HG03060 (cell line): Measurements from ENCODE around the gene CYB5R2.

ENCODE experiments used
- ATAC-seq: cut with Tn5 transposase; IDR thresholded peaks from one replicate; pipeline ENCODE4 v1.9.1; 2021; ENCODE audit warnings: low read depth, moderate number of reproducible peaks; ENCODE audit not compliant: unreplicated experiment

Gene CYB5R2

GRCh38 chr11:7672960-7673723, at the start of gene CYB5R2:
Gene CYB5R2, minus strand, starts transcription at chr11:7673500. Its CDS starts 675 bp downstream, at chr11:7672825.
- ATAC-seq, result no peak

GRCh38 chr11:7714786-7715185, 41.5 kb upstream of the CYB5R2 start:
- ATAC-seq, result no peak

- no peak for ATAC-seq
These were observed 33.1 kb upstream of the CYB5R2 start, which contains the start of gene OVCH2 for GRCh38 chr11:7706377-7706776. Gene OVCH2, minus strand, starts transcription at chr11:7706477. Its CDS starts 83 bp downstream, at chr11:7706394.

- ATAC-seq, result no peak
These were observed 30.4 kb upstream of the CYB5R2 start for GRCh38 chr11:7703740-7704139.

GRCh38 chr11:7696424-7696823, 23.1 kb upstream of the CYB5R2 start:
- ATAC-seq, result no peak

GRCh38 chr11:7694235-7694634, 20.9 kb upstream of the CYB5R2 start:
- ATAC-seq, result no peak

- ATAC-seq, result no peak
These were observed 19.1 kb upstream of the CYB5R2 start for GRCh38 chr11:7692426-7692825.

GRCh38 chr11:7691759-7692350, 18.6 kb upstream of the CYB5R2 start:
- no peak for ATAC-seq

- ATAC-seq, result no peak
These were observed 17.3 kb upstream of the CYB5R2 start for GRCh38 chr11:7690648-7691047.

- no peak for ATAC-seq
These were observed 15.9 kb upstream of the CYB5R2 start for GRCh38 chr11:7689239-7689638.

GRCh38 chr11:7688238-7688826, 15.0 kb upstream of the CYB5R2 start:
- ATAC-seq, result no peak

- ATAC-seq, result no peak
These were observed 14.1 kb upstream of the CYB5R2 start for GRCh38 chr11:7687386-7687785.

- no peak for ATAC-seq
These were observed 13.5 kb upstream of the CYB5R2 start for GRCh38 chr11:7686761-7687160.

GRCh38 chr11:7683571-7683970, 10.3 kb upstream of the CYB5R2 start:
- no peak for ATAC-seq

GRCh38 chr11:7677796-7678201, 4.5 kb upstream of the CYB5R2 start:
- ATAC-seq, result no peak

GRCh38 chr11:7677071-7677470, 3.8 kb upstream of the CYB5R2 start:
- no peak for ATAC-seq

GRCh38 chr11:7675631-7676030, 2.3 kb upstream of the CYB5R2 start:
- no peak for ATAC-seq

GRCh38 chr11:7673724-7674434, 579 bp upstream of the CYB5R2 start:
- ATAC-seq, result no peak

- ATAC-seq, result no peak
These were observed 882 bp downstream of the CYB5R2 start for GRCh38 chr11:7672276-7672959.

GRCh38 chr11:7671347-7672215, 1.7 kb downstream of the CYB5R2 start:
- ATAC-seq, result no peak
